Liver (tissue), 9 donors: ENCODE results near the gene UBXN7. TPM values are rescaled to one million over a fixed set of nuclear protein-coding genes. Genes with fewer than 3 reads are reported as not detected.

Source experiments
- DNase-seq: peaks from one replicate; pipeline ENCODE4 v3.0.0-alpha.2; 2017; ENCODE audit warnings: low spot score
- H3K27ac ChIP-seq, 2 donors: one replicate each; pipeline ENCODE4 v1.7.0; 2013; ENCODE audit warnings: inconsistent platforms in 2 of 2, low read length in 2 of 2, control low read depth in 1 of 2, low read depth in 1 of 2, mild to moderate bottlenecking in 1 of 2
- H3K27me3 ChIP-seq, 4 donors: one replicate each; pipeline versions ENCODE4 v1.6.1 to v1.7.0; 2013; ENCODE audit warnings: low read length in 3 of 4, inconsistent platforms in 1 of 4, mild to moderate bottlenecking in 1 of 4, moderate library complexity in 1 of 4; ENCODE audit not compliant: control insufficient read depth in 4 of 4, insufficient read depth in 4 of 4
- H3K36me3 ChIP-seq, 4 donors: one replicate each; pipeline versions ENCODE4 v1.6.1 to v1.7.0; 2013; ENCODE audit warnings: low read length in 3 of 4, mild to moderate bottlenecking in 3 of 4, low read depth in 1 of 4, moderate library complexity in 1 of 4; ENCODE audit not compliant: control insufficient read depth in 4 of 4, insufficient read depth in 3 of 4
- H3K4me1 ChIP-seq, 4 donors: one replicate each; pipeline versions ENCODE4 v1.6.1 to v1.7.0; 2013; ENCODE audit warnings: low read length in 3 of 4, mild to moderate bottlenecking in 3 of 4, moderate library complexity in 1 of 4; ENCODE audit not compliant: control insufficient read depth in 4 of 4, insufficient read depth in 4 of 4
- H3K4me3 ChIP-seq, 3 donors: one replicate each; pipeline versions ENCODE4 v1.6.1 to v1.7.0; 2013; ENCODE audit warnings: low read length in 3 of 3, control low read depth in 1 of 3, low read depth in 1 of 3, mild to moderate bottlenecking in 1 of 3
- H3K9ac ChIP-seq, 2 donors: one replicate each; pipeline ENCODE4 v1.7.0; 2013; ENCODE audit warnings: low read length in 2 of 2, mild to moderate bottlenecking in 2 of 2, moderate library complexity in 2 of 2, control low read depth in 1 of 2, low read depth in 1 of 2
- H3K9me3 ChIP-seq, 4 donors: one replicate each; pipeline versions ENCODE4 v1.6.1 to v1.7.0; 2013; ENCODE audit warnings: low read length in 3 of 4; ENCODE audit not compliant: control insufficient read depth in 4 of 4
- ATF3 ChIP-seq: IDR thresholded peaks from 2 replicates; pipeline ENCODE4 v1.6.1; 2016; ENCODE audit warnings: antibody characterized with exemption
- FOXA1 ChIP-seq: IDR thresholded peaks from 2 replicates; pipeline ENCODE4 v1.6.1; 2016; ENCODE audit warnings: antibody characterized with exemption
- FOXA2 ChIP-seq: IDR thresholded peaks from 2 replicates; pipeline ENCODE4 v1.6.1; 2016; ENCODE audit warnings: antibody characterized with exemption
- GABPA ChIP-seq, 2 donors: IDR thresholded peaks in 1 of 2; conservative IDR thresholded peaks in 1 of 2; 2 replicates each; pipeline ENCODE4 v1.6.1; 2016; ENCODE audit warnings: antibody characterized with exemption in 2 of 2, mild to moderate bottlenecking in 1 of 2, moderate library complexity in 1 of 2
- HNF4A ChIP-seq, 2 donors: conservative IDR thresholded peaks; 2 replicates each; pipeline ENCODE4 v1.6.1; 2016; ENCODE audit warnings: antibody characterized with exemption in 2 of 2, mild to moderate bottlenecking in 2 of 2
- HNF4G ChIP-seq: IDR thresholded peaks from 2 replicates; pipeline ENCODE4 v1.6.1; 2016; ENCODE audit warnings: antibody characterized with exemption
- JUND ChIP-seq, 2 donors: IDR thresholded peaks; 2 replicates each; pipeline ENCODE4 v1.6.1; 2016; ENCODE audit warnings: antibody characterized with exemption in 2 of 2
- NR2F2 ChIP-seq: IDR thresholded peaks from 2 replicates; pipeline ENCODE4 v1.6.1; 2016; ENCODE audit warnings: antibody characterized with exemption
- RAD21 ChIP-seq, 2 donors: IDR thresholded peaks; 2 replicates each; pipeline ENCODE4 v1.6.1; 2016; ENCODE audit warnings: antibody characterized with exemption in 2 of 2, mild to moderate bottlenecking in 2 of 2
- REST ChIP-seq: IDR thresholded peaks from 2 replicates; pipeline ENCODE4 v1.6.1; 2016; ENCODE audit warnings: antibody characterized with exemption, mild to moderate bottlenecking
- RXRA ChIP-seq, 2 donors: IDR thresholded peaks; 2 replicates each; pipeline ENCODE4 v1.6.1; 2017 to 2018; ENCODE audit warnings: antibody characterized with exemption in 2 of 2, mild to moderate bottlenecking in 1 of 2
- SP1 ChIP-seq: IDR thresholded peaks from 2 replicates; pipeline ENCODE4 v1.6.1; 2018; ENCODE audit warnings: antibody characterized with exemption, mild to moderate bottlenecking
- TAF1 ChIP-seq: conservative IDR thresholded peaks from 2 replicates; pipeline ENCODE4 v1.6.1; 2016; ENCODE audit warnings: antibody characterized with exemption, mild to moderate bottlenecking
- YY1 ChIP-seq: IDR thresholded peaks from 2 replicates; pipeline ENCODE4 v1.6.1; 2016; ENCODE audit warnings: antibody characterized with exemption, mild to moderate bottlenecking
- ZBTB33 ChIP-seq: IDR thresholded peaks from 2 replicates; pipeline ENCODE4 v1.6.1; 2016; ENCODE audit warnings: antibody characterized with exemption
- WGBS: extraction: QIAGEN DNeasy Blood & Tissue Kit; methylation state at CpG from one replicate; pipeline ENCODE4 v1.1.7; 2013; 5-methylcytosine and 5-hydroxymethylcytosine counted together
- polyA plus RNA-seq, 2 donors: library from polyadenylated mRNA; stranded (reverse) in 1 of 2; unstranded in 1 of 2; fragments of 200-250 nt in 1 of 2; fragments of >200 nt in 1 of 2; fragmentation: Nextera tagmentation in 1 of 2; extraction: Ambion mirVana in 1 of 2; gene quantifications; one replicate each; pipeline versions ENCODE4 v1.2.1 to v1.2.3, GENCODE V29; 2013 to 2015
- total RNA-seq, 2 donors: library from RNA; depleted of rRNA; stranded (reverse); fragments of >200 nt; gene quantifications; one replicate each; pipeline ENCODE4 v1.2.3, GENCODE V29; 2014
- TF ChIP-seq, protein P1 (sequence below): IDR thresholded peaks from 2 replicates; pipeline ENCODE4 v1.6.1; 2016; ENCODE audit warnings: antibody characterized with exemption
- TF ChIP-seq, protein P2 (sequence below): fragments of 150-350 bp; IDR thresholded peaks from 2 replicates; pipeline ENCODE4 v1.5.1; 2017; ENCODE audit warnings: improper control_type of control experiment, low read depth, low read length; ENCODE audit not compliant: missing input control
- donor health status: healthy.
- donor health status: healthy.
- donor health status: healthy.
- donor health status: healthy.
- donor health status: healthy.

UBXN7 gene
- total and polyA plus RNA-seq, 4 donors: 2.9 to 15.5 (median 7.7) TPM

- TF ChIP-seq YY1 (no peak), FOXA1 (no peak), NR2F2 (no peak), JUND (IDR thresholded peaks at IDR 0.05) (no peak)
- TF ChIP-seq, protein P1, sequence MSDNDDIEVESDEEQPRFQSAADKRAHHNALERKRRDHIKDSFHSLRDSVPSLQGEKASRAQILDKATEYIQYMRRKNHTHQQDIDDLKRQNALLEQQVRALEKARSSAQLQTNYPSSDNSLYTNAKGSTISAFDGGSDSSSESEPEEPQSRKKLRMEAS: no peak
- TF ChIP-seq, protein P2, sequence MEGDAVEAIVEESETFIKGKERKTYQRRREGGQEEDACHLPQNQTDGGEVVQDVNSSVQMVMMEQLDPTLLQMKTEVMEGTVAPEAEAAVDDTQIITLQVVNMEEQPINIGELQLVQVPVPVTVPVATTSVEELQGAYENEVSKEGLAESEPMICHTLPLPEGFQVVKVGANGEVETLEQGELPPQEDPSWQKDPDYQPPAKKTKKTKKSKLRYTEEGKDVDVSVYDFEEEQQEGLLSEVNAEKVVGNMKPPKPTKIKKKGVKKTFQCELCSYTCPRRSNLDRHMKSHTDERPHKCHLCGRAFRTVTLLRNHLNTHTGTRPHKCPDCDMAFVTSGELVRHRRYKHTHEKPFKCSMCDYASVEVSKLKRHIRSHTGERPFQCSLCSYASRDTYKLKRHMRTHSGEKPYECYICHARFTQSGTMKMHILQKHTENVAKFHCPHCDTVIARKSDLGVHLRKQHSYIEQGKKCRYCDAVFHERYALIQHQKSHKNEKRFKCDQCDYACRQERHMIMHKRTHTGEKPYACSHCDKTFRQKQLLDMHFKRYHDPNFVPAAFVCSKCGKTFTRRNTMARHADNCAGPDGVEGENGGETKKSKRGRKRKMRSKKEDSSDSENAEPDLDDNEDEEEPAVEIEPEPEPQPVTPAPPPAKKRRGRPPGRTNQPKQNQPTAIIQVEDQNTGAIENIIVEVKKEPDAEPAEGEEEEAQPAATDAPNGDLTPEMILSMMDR: no peak
Observed at GRCh38 chr3:196399485-196399945, 32.7 kb downstream of the UBXN7 start (continued).

- no peak overlapping the region for H3K4me3 ChIP-seq
- no peak overlapping the region for H3K9ac ChIP-seq
- no peaks in the 10 kb centered on the region for H3K9me3 ChIP-seq
- TF ChIP-seq JUND (IDR thresholded peaks at IDR 0.05): no peak
- no peak for TF ChIP-seq ZBTB33
- TF ChIP-seq GABPA (IDR thresholded peaks at IDR 0.05 in 1 of 2, conservative IDR thresholded peaks at IDR 0.05 in 1 of 2): no peak
- no peak for TF ChIP-seq RAD21 (IDR thresholded peaks at IDR 0.05)
- TF ChIP-seq YY1: no peak
- no peak for TF ChIP-seq HNF4G
- 94% methylated on average over 7 of the region's 7 CpGs for WGBS
- no peak for DNase-seq
- no peaks in the 10 kb centered on the region for H3K27me3 ChIP-seq
- H3K4me1 ChIP-seq: no peaks in the 10 kb centered on the region
- H3K36me3 ChIP-seq: peaks cover 7 to 16% (median 8%) of the 10 kb centered on the region in 4 donors
- H3K27ac ChIP-seq: no peak overlapping the region
Observed at GRCh38 chr3:196398782-196399181, 33.4 kb downstream of the UBXN7 start.

GRCh38 chr3:196397941-196398340 lies 34.3 kb downstream of the UBXN7 start:
- H3K9me3 ChIP-seq: no peaks in the 10 kb centered on the region
- DNase-seq: no peak
- TF ChIP-seq ZBTB33: no peak
- TF ChIP-seq JUND (IDR thresholded peaks at IDR 0.05): no peak
- no peak for TF ChIP-seq FOXA2
- no peak for TF ChIP-seq FOXA1
- TF ChIP-seq HNF4A (conservative IDR thresholded peaks at IDR 0.05): no peak
- no peak for TF ChIP-seq ATF3
- TF ChIP-seq RAD21 (IDR thresholded peaks at IDR 0.05): no peak
- TF ChIP-seq, protein P2: no peak
- no peak for TF ChIP-seq RXRA (IDR thresholded peaks at IDR 0.05)
- no peak for TF ChIP-seq TAF1
- TF ChIP-seq NR2F2: no peak
- TF ChIP-seq REST: no peak
- TF ChIP-seq, protein P1: no peak
- TF ChIP-seq SP1: no peak
- H3K27ac ChIP-seq: no peak overlapping the region
- H3K36me3 ChIP-seq: peaks cover 7 to 18% (median 8%) of the 10 kb centered on the region in 4 donors
- H3K4me1 ChIP-seq: no peaks in the 10 kb centered on the region
- H3K9ac ChIP-seq: no peak overlapping the region
- H3K27me3 ChIP-seq: no peaks in the 10 kb centered on the region
- 81% methylated on average over 3 of the region's 3 CpGs for WGBS
- no peak overlapping the region for H3K4me3 ChIP-seq
